ENCODE results near the gene SPRY4.
"Not testable (repeated sequence)": the region's sequence is repeated elsewhere in the genome, so short reads cannot be mapped to it uniquely, and the experiment has no call there.

SPRY4 gene

DNA sequence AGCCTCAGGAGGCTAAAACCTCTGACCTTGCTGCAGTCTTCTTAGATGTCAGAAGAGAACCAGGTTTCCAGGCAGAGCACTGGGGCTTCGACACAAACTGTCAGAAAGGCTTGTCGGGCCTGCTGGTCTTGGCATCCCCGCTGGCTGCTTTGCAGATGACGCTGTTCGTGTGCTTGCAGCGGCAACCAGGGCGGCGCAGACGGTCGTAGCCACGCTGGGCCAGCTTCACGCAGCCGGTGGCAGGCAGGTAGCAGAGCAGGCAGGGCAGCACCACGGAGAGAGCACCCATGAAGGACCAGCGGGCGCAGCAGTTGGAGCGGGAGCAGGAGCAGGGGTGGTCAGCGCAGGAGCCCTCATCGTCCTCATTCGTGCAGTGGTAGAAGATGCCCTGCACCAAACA, 10.7 kb downstream of the SPRY4 start:
- DNase-seq (ENCODE audit: low spot score), result no peak

DNA sequence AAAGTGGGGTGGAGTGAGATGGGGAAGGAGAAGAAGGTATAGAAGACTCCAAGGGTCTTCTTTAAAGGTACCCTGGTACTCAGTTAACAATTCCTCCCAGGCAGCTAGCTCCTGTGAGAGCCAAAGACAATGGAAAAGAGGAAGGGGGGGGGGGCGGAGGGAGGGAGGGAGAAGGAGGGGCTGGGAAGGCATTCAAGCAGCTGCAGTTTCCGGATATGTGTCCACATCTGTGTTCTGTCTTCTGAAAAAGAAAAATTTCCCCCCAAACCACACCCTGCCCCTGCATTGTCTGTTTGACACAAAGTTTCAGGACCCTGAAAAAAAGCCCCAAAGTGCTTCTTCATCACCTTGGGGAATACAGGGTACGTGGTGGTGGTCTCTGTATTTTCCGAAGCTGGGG, 11.1 kb downstream of the SPRY4 start:
- no peak for DNase-seq (ENCODE audit: low spot score)

DNA sequence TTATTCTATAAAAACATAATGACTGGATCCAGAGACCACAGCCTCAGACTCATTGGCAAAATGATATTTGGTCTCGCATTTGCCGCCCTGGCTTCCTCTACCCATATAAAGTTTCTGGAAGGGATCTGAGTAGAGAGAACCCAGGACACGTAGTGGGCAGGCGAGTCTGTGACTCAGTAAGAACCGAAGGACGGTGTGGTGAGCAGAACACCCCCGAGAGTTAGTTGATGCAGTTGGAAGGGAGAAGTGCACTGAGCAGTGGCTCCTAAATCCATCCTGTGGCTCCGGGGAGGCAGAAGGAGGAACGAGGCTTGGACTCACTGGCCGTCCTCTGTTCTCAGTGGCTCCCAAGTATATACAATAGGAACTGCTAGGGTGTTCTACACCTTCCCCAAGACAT, 11.5 kb downstream of the SPRY4 start:
- no peak for DNase-seq (ENCODE audit: low spot score)

DNA sequence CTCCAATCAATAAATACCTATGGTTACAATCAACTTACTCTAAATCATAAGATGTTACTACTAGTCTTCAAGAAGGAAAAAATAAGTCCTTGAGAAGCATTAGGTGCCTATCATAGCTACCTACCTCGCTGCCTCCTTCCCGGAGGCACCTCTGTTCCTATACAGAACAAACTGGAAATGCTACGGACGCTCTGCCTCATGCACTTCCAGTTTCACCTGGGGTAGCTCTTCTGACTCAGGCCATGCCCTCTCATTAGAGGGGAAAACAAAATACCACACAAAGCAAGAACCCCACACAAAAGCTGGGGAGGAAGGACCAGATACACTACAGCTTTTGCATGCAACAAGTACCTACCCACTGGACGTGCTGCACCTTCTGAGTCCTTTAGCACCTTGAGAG, 12.4 kb downstream of the SPRY4 start:
- no peak for DNase-seq (ENCODE audit: low spot score)

DNA sequence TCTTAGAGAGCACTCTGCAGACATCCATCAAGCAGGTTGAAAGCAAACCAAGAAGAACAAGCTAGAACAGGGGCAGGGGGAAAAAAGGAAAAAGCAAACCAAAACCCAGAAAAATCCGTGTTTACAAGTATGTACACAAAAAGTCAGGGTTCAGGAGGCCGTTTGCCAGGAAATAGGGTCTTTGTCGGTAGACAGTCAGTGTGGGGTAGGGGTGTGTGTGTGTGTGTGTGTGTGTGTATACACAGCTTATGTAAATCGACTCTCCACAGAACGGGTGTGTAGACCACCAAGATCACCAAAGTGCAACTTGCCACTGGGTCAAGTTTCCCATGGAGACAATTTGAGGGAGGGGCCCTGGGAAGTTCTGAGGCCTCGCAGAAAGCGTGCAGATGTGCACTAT, 13.1 kb downstream of the SPRY4 start:
- DNase-seq (ENCODE audit: low spot score), result no peak

DNA sequence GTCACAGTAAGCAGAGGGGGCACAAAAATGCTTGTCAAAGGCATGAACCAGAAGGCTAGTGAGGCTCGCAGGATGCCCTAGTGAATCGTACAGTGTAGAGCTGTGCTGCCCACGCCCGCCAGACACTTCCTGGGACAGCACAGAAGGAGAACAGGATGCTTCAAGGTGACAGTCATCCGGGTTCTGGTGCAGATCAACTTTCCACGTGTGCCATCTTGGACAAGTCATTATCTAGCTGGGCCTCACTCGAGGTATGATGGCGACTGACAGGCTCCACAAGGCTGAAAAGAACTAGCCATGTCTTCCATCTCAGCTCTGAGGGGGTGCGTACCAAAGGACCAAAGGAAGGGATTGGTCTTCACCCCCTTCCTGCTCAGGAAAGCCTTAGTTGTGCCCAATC, 14.0 kb downstream of the SPRY4 start:
- no peak for DNase-seq (ENCODE audit: low spot score)

DNA sequence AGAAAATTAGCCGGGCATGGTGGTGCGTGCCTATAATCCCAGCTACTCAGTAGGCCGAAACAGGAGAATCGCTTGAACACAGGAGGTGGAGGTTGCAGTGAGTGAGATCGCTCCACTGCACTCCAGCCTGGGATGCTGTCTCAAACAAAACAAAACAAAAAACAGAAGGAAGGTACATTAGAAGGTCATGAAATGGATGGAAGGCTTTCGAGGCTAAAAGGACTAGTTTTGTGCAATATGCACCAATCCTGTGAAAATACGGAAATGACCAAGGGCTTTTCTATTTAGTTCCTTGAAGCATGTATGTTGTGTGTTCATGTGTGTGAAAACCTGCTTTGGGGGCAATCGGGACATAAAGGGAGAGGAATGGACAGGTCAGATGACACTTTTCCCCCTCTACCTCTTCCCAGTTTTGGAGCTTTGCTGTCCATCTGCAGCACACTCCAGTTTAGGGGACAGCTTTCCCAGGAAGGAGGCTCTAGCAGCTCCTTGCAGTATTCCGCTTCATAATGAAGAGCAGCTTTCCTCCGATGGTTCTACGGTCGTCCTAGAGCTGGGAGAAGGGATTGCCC, 15.0 kb downstream of the SPRY4 start:
- DNase-seq (ENCODE audit: low spot score), result no peak

DNA sequence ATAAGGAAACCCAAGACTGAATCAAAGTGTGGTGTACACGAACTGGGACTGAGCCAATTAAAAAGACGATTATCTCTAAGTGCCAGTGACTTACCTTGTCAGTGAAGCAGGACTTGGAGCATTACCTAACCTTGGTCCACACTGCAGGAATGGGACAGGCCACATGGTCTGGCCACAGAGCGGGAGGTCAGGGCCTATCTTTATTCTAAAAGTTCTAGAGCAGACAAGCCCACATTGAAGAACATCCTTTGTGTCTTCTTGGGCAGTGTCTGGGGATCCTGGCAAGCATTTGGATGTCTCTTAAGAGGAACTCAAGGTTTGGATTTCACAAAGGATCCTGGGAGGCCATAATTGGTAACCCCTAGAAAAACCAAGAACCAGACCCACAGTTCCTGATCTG, 16.5 kb downstream of the SPRY4 start:
- DNase-seq (ENCODE audit: low spot score), result no peak

DNA sequence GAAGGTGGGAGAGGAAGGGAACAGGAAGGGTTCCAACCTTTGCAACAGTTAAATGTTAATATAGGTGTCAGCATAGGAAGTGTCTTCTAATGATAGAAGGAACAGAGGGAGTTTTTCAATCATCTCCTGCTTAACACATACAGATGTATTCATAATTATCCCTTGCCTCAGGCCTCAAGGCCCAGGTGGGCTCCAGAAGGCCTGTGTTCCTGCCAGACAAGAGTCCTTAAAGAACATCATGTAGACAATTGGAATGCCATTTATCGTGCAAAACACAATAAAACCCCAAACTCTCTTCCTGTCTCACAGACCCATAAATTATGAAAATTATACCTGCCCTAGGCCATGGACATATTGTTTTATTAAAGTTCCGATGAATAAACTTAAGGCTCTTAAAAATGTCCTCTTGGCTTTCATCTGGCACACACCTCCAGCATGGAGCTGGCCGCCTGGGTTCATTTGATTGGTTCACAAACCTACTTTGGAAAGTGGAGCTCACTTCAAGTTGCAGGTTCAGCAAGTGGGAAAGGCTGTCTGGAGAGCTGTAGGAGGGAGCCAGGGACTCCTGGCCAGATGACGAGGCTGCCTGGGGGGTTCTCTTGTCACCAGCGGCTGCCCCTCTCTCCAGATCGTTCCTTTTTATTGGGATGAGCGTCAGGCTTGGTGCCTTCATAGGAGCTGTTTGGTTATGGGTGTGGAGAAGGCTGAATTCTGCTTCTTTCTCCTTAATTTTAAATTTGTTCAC, 17.5 kb downstream of the SPRY4 start:
- no peak for DNase-seq (ENCODE audit: low spot score)

DNA sequence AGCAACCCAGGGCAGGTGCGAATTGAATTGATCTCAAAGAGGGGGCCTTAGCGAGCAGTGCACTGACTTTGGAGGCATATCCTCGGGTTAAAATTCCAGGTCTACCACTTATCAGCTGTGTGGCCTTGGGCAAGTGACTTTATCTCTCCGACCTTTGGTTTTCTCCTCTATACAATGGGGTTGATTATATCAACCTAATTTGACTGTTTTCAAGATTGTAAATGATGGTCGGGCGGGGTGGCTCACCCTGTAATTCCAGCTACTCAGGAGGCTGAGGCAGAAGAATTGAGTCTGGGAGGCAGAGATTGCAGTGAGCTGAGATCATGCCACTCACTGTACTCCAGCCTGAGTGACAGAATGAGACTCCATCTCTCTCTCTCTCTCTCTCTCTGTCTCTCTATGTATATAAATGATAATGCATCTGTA, 18.7 kb downstream of the SPRY4 start:
- DNase-seq (ENCODE audit: low spot score), result no peak

DNA sequence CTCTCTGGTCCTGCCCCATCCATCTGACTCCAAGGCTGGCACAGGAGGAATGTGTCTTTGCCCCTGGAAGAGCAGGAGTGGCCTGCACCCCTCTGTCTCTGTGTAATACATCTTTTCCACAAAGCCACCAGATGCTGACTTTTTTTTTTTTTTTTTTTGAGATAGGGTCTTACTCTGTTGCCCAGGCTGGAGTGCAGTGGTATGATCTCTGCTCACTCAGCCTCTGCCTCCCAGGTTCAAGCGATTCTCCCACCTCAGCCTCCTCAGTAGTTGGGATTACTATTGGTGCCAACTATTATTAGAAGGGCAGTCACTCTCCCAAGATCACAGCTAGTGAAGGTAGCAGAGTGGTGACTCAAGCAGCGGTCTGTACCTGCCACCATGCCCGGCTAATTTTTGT, 19.6 kb downstream of the SPRY4 start:
- no peak for DNase-seq (ENCODE audit: low spot score)

DNA sequence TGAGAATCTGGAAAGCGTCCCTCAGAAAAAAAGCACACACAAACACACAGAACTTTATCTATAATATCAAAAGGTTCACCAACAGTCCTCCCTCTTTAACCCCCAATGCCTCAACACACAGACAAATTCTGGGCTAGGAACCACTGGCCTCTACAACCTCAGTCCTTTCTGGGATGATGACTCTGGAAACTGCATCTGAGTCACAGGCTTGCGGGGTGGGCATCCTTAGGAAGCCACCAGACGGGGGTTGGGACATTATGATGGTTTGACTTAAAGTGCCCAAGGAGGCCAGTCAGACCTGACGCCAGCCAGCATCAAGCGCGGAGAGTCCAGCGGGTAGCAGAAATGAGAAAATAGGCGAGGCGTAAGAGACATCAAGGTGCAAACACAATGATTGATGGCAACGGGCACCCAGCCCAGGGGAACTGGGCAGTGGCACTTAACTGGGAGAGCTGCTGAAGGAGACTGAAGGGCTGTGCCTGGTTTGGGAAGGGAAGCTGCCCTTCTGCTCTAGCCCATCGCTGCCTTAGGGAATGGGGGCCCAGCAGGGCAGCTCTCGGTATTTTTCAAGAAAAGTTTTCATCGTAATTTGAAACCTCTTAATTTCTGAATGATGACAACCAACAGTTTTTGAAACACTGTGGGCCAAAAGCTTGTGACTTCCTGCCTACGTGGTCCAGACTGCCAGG, 20.7 kb downstream of the SPRY4 start:
- DNase-seq (ENCODE audit: low spot score), result no peak

DNA sequence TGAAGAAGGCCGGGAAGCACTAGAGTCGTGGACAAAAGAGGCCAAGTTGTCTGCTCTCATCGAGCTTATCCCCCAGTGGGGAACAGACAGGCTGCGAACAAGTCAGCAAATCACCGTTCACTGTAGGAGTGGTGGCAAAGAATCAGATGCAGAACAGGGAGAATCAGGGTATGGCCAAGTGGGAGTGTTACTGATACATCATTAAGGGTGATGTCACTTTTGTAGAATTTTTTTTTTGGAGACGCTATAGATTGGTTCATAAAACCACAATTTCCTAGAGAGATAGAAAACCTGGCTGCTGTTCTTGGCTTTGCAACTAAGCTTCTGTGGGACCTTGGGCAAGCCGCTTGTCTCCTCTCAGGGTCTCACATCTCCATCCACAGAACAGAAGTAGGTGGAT, 21.3 kb downstream of the SPRY4 start:
- no peak for DNase-seq (ENCODE audit: low spot score)

DNA sequence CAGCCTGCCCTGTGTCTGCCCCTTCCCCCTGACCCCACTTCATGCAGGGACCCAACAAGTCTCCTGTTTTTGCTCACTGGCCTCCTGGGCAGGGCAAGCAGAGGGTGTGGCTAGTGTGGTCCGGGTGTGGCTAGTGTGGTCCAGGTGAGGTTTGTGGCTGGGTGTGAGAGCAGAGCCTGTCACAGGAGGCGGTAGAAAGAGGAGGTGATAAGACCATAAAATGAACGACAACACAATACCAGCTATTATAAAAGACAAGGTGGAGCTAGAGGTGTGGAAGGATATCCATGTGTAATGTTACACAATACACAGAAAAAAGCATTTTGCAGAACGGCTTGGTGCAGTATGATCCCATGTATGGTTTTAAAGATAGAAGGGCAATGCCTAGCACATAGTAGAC, 23.3 kb downstream of the SPRY4 start:
- no peak for DNase-seq (ENCODE audit: low spot score)

DNA sequence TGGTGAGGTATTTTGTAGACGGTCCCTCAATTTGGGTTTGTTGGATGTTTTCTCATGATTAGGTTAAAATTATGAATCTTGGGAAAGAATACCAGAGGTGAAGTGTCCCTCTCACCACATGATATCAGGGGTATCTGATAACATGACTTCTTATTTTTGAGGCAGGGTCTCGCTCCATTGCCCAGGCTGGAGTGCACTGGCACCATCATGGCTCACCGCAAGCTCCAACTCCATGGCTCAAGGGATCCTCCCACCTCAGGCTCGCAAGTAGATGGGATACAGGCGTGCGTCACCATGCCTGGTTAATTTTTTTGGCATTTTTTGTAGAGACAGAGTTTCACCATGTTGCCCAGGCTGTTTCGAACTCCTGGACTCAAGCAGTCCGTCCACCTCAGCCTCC, 24.1 kb downstream of the SPRY4 start:
- DNase-seq (ENCODE audit: low spot score), result no peak

DNA sequence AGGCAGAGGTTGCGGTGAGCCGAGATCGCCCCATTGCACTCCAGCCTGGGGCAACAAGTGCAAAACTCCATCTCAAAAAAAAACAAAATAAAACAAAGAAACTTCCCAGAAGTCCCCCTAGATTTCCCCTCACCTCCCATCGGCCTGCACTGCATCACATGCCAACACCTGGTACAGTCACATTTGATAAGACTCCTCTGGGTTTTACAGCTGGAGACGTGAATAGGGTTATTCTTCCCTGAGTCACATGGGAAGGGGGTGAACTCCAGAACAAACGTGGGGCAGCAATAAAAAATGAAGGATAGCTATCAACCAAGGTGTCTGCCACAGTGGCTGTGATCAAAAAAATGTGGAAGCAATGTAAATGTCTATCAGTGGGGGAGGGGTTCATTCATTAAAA, 26.0 kb downstream of the SPRY4 start:
- no peak for DNase-seq (ENCODE audit: low spot score)

DNA sequence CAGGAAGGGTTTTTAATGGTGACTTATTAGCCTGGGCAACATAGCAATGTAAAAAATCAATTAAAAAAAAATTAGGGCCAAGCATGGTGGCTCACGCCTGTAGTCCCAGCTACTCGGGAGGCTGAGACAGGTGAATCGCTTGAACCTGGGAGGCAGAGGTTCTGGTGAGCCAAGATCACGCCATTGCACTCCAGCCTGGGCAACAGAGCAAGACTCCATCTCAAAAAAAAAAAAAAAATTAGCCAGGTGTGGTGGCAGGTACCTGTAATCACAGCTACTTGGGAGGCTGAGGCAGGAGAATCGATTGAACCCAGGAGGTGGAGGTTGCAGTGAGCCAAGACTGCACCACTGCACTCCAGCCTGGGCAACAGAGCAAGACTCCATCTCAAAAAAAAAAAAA, 27.0 kb downstream of the SPRY4 start:
- not testable (repeated sequence) for DNase-seq (ENCODE audit: low spot score)

DNA sequence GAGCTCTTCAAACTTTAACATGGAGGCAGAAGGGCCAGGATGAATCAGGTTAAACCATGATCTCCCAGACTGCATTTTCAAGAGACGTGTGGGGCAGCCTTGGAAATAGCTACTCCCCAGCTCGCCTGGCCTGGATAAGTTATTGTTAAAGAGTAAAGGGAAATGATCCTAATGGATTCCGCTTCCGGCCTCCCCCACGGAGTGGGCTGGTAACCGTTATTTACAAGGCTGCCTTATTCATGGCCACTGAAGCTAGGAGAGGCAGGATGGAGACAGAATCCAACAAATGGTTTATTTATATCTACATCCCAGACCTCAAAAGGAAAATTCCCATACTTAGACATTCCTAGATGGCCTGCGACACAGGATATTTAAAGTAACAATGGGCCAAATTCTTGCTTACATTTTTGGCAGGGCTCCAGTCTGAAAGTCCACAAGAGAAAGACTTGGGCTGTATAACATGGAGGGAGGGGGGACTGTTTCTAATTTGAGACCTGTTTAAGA, 27.9 kb downstream of the SPRY4 start:
- no peak for DNase-seq (ENCODE audit: low spot score)

DNA sequence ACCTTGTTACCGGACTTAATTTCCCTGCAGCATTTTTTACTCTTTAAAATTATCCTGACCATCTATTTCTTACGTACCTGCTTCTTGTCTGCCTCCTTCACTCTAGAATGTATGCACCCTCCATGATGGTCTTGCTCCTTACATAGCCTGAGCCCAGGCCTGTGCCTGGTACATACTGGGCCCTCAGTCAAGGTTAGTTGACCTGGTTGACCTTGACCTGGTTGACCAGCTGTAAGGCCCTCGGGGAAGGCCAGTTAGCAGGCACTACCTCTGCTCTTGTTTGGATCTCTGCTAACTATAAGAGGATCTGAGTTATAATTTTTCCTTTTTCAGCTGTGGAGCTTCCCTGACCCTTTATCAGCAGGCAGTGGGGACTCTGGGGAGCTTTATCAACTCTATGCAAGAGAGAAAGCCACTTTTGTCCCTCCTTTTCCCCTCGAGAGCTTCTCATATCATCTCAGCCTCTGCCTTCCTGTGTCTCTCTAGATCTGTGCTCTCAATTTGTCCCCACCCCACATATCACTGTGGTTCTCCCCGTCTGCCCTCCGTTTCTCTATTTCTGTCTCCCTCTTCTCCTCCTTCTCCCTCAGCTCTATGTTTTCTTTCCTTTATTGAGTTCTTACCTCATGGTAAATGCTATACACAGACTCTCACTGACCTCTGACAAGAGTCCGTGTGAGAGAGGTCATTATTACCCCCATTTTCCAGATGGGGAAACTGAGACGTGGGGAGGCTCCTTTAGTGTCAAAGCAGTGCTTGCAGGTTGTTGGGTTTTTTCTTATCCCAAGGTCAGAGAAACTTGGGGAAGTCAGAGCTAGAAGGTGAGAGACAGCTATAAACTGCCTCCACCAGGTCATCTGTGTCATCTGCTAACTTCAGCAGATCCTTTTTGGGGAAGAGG, 28.6 kb downstream of the SPRY4 start:
- DNase-seq (ENCODE audit: low spot score), result no peak

DNA sequence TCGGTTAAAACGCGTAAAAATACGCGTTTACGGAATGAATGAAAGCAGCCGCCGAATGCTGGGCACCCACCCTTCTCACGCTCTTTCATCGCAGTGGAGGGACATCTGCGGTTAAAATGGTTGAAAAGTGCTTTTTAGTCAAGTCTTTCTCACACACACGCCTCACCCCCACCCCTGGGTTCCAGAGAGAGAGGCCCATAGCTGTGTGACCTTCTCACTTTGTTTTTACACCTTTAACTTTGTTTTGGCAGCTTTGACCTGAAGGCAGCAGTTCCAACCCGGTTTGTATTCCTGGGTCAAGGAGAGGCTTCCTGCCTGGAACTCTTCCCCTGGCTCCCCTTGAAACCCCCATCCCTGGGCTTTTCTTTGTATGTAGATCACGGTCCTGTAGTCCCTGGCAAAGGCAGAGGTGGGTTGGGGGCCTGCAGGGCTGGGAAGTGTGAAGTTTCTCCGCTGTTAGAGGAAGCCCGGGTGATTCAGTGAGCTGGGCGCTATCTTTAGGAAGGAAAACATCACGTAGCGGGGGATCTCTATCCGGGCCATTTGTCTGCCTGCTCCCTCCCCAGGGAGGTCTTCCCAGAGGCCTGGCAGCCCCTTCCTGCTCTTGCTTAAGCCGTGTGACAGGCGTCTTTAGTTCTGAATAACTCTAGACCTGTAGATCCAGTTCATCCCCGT, 29.6 kb downstream of the SPRY4 start:
- no peak for DNase-seq (ENCODE audit: low spot score)

DNA sequence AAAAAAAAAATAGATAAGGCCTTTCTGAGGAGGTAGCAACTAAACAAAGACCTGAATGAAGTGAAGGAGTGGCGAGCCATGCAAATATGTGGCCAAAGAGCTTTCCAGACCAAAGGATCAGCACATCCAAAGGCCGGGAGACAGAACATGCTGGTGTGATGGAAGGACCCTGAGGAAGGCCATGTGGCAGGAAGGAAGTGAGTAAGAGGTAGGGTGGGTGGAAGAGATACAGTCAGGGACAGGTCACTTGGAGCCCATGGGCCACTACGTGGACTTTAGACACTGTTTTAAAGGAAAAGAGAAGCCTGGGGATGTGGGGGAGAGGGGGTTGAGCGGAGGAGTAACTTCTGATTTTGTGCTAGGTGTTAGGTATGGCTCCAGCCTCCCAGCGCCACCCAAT, 31.3 kb downstream of the SPRY4 start:
- DNase-seq (ENCODE audit: low spot score), result no peak

DNA sequence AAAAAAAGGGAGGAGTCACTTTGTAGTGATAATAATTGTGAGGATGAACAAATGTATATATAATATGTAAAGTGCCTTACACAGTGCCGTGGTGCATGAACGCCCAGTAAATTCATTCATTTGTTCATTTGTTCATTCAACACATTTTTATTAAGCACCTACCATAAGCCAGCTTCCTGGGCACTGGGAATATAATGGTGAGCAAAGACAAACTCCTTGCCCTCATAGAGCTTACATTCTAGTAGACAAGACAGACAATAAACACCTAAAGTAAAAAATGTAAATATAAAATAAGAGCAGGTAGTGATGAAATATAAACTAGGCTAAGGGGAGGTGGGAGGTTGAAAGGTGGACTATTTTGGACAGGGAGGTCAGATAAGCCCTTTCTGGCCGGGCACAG, 32.0 kb downstream of the SPRY4 start:
- DNase-seq (ENCODE audit: low spot score), result no peak

Measured in activated CD4-positive, alpha-beta T cell treated with anti-CD3 and anti-CD28 coated beads, Interleukin-2, Interleukin-4, amounts not matched to agents 100 ng/mL and 50 ng/mL, durations not matched to agents 16 hours and 8 hours (primary cell).